GM12878 (cell line): ENCODE data around the gene NPAS2. TPM values are rescaled to one million over a fixed set of nuclear protein-coding genes. Genes with fewer than 3 reads are reported as not detected.

Source experiments
- ATAC-seq: fragments of 200-7000 bp; cut with Tn5 transposase; 3 replicates; pipeline ENCODE4 v1.9.1; 2020; ENCODE audit warnings: mild to moderate bottlenecking, moderate library complexity
- BruUV-seq: library from RNA; stranded (reverse); fragments of 400-500 nt; replicated peaks from 2 replicates; lab custom pipeline; 2021; lab: Mats Ljungman, UMichigan
- CTCF ChIA-PET: fragments of 300-600 bp; sonication (Branson Sonifier 250); formaldehyde crosslinking; extraction: SDS; loops from one replicate; lab custom pipeline; 2021; ENCODE audit warnings: inconsistent platforms; lab: Yijun Ruan, JAX
- POLR2A ChIA-PET: fragments of 350-600 bp; formaldehyde crosslinking; extraction: SDS; loops from one replicate; lab custom pipeline; 2021; ENCODE audit warnings: inconsistent platforms; lab: Charles Lee
- RAD21 ChIA-PET: fragments of 300-600 bp; sonication (Branson Sonifier 250); formaldehyde crosslinking; loops from one replicate; lab custom pipeline; 2023; ENCODE audit warnings: antibody characterized with exemption; ENCODE audit not compliant: unreplicated experiment; lab: Charles Lee
- SMC1A ChIA-PET: fragments of 300-600 bp; sonication (Branson Sonifier 250); formaldehyde crosslinking; loops from one replicate; lab custom pipeline; 2023; ENCODE audit not compliant: unreplicated experiment, uncharacterized antibody; lab: Charles Lee
- DNase-seq: peaks from one replicate; pipeline ENCODE4 v3.0.0-alpha.2; 2011; ENCODE audit warnings: low read depth, low spot score
- FAIRE-seq: peaks from 3 replicates; lab custom pipeline; 2011; peaks lifted over from hg19 to GRCh38; lab: Jason Lieb, UNC
- H2AFZ ChIP-seq: 2 replicates; pipeline ENCODE4 v1.6.0; 2011; ENCODE audit warnings: low read depth, low read length, control low read depth; ENCODE audit not compliant: control insufficient read depth
- H3K27ac ChIP-seq: 2 replicates; pipeline ENCODE4 v1.5.1; 2011; ENCODE audit warnings: control low read depth; ENCODE audit not compliant: control insufficient read depth, insufficient read depth
- H3K27me3 ChIP-seq, 2 experiments: replicated peaks in 1 of 2; 2 replicates each; pipeline versions ENCODE4 v1.6.0 to v1.6.1; 2011; ENCODE audit warnings: low read length in 1 of 2; ENCODE audit not compliant: control insufficient read depth in 2 of 2, insufficient read depth in 2 of 2
- H3K36me3 ChIP-seq, 2 experiments: 2 replicates each; pipeline ENCODE4 v1.5.1; 2011; ENCODE audit warnings: low read length in 1 of 2; ENCODE audit not compliant: control insufficient read depth in 2 of 2, insufficient read depth in 2 of 2
- H3K4me1 ChIP-seq: 2 replicates; pipeline ENCODE4 v1.6.1; 2011; ENCODE audit warnings: mild to moderate bottlenecking, low read length, moderate library complexity, mixed read lengths; ENCODE audit not compliant: control insufficient read depth, insufficient read depth
- H3K4me2 ChIP-seq: 2 replicates; pipeline ENCODE4 v1.6.0; 2011; ENCODE audit warnings: control low read depth; ENCODE audit not compliant: control insufficient read depth, insufficient read depth
- H3K4me3 ChIP-seq: fragments of 200-600 bp; sonication (generic); 2 replicates; pipeline ENCODE4 v1.5.1; 2016
- H3K79me2 ChIP-seq: 2 replicates; pipeline ENCODE4 v1.6.0; 2011; ENCODE audit warnings: low read length; ENCODE audit not compliant: control insufficient read depth, insufficient read depth
- H3K9ac ChIP-seq: 2 replicates; pipeline ENCODE4 v1.8.0; 2011; ENCODE audit warnings: low read length, control low read depth, mixed read lengths; ENCODE audit not compliant: control insufficient read depth, insufficient read depth
- H3K9me3 ChIP-seq: replicated peaks from 3 replicates; pipeline ENCODE4 v1.5.1; 2011; ENCODE audit warnings: mild to moderate bottlenecking, low read length; ENCODE audit not compliant: control insufficient read depth, insufficient read depth
- H4K20me1 ChIP-seq: 2 replicates; pipeline ENCODE4 v1.6.0; 2011; ENCODE audit not compliant: control insufficient read depth, insufficient read depth
- E2F4 ChIP-seq: IDR thresholded peaks from 2 replicates; pipeline ENCODE4 v1.6.1; 2012; ENCODE audit warnings: low read depth, low read length, improper control_type of control experiment
- EP300 ChIP-seq, 2 experiments: fragments of 150-350 bp in 1 of 2; IDR thresholded peaks; 2 replicates each; pipeline ENCODE4 v1.6.1; 2011 to 2012; ENCODE audit warnings: low read depth in 2 of 2, low read length in 2 of 2, borderline replicate concordance in 1 of 2, improper control_type of control experiment in 1 of 2, inconsistent platforms in 1 of 2; ENCODE audit not compliant: control insufficient read depth in 1 of 2
- HCFC1 ChIP-seq: fragments of 150-350 bp; IDR thresholded peaks from 2 replicates; pipeline ENCODE4 v1.6.1; 2014; ENCODE audit warnings: low read length
- IKZF2 ChIP-seq, 2 experiments: fragments of 450-650 bp; IDR thresholded peaks; 2 replicates each; pipeline ENCODE4 v1.6.1; 2017; ENCODE audit warnings: mild to moderate bottlenecking in 2 of 2, moderate library complexity in 2 of 2
- NRF1 ChIP-seq: conservative IDR thresholded peaks from 2 replicates; pipeline ENCODE4 v1.6.1; 2011; ENCODE audit warnings: mild to moderate bottlenecking, low read depth, low read length, improper control_type of control experiment
- RFX5 ChIP-seq: IDR thresholded peaks from 2 replicates; pipeline ENCODE4 v1.6.1; 2011; ENCODE audit warnings: low read depth, low read length, improper control_type of control experiment
- WGBS: methylation state at CpG from one replicate; pipeline ENCODE4 v1.1.6; 2016; ENCODE audit warnings: low lambda C conversion rate; ENCODE audit not compliant: insufficient replicate concordance, insufficient coverage; ENCODE audit errors: missing lambda C conversion rate; 5-methylcytosine and 5-hydroxymethylcytosine counted together
- in situ Hi-C: fragments of 300-500 bp; cut with MboI; formaldehyde crosslinking; loops from 9 replicates; pipeline ENCODE4 v1.14.3; 2018; ENCODE audit warnings: mixed read lengths
- intact Hi-C: fragments of 100-400 bp; cut with micrococcal nuclease; formaldehyde crosslinking; loops from one replicate; pipeline ENCODE4 v1.14.2; 2022; ENCODE audit not compliant: unreplicated experiment
- polyA plus RNA-seq, 11 experiments: library from polyadenylated mRNA; depleted of rRNA in 4 of 11; unstranded in 6 of 11; stranded (reverse) in 5 of 11; fragments of >200 nt; fragmentation: Nextera tagmentation in 4 of 11; fragmentation: Illumina TruSeq in 1 of 11; extraction: Ambion mirVana in 4 of 11; extraction: Trizol in 1 of 11; gene quantifications; 1 replicate in 1 of 11; 2 replicates in 10 of 11; pipeline versions ENCODE4 v1.2.1 to v1.2.3, GENCODE V29; 2011 to 2016; ENCODE audit warnings: inconsistent platforms in 2 of 11, missing spikeins in 2 of 11, low read depth in 1 of 11
- total RNA-seq, 4 experiments: library from RNA; depleted of rRNA in 3 of 4; stranded (reverse); fragments of >200 nt in 3 of 4; fragmentation: Illumina TruSeq in 1 of 4; extraction: Trizol in 1 of 4; gene quantifications; 2 replicates each; pipeline versions ENCODE4 v1.2.1 to v1.2.3, GENCODE V29; 2013 to 2021

NPAS2 gene
- total and polyA plus RNA-seq, 10 of the 15 experiments (the other 5 are each of a cell fraction or from before 2014, with no cell fraction given), result 0.08 TPM; not detected in 9

GRCh38 chr2:100959225-100959880, 139.4 kb downstream of the NPAS2 start (continued):
- TF ChIP-seq E2F4 (no peak), RFX5 (no peak), NRF1 (no peak)

GRCh38 chr2:100960688-100961087, 140.7 kb downstream of the NPAS2 start:
- peaks cover 3% of the 10 kb centered on the region in 2 experiments; a peak in 3 of 4 replicates for H3K27me3 ChIP-seq
- no peaks in the 10 kb centered on the region for H4K20me1 ChIP-seq
- no peak for FAIRE-seq
- H3K9me3 ChIP-seq, result no peaks in the 10 kb centered on the region
- no peak overlapping the region for H3K4me3 ChIP-seq
- H3K4me2 ChIP-seq, result no peak overlapping the region
- ChIA-PET POLR2A (no interaction called here), CTCF (no interaction called here), SMC1A (no interaction called here), RAD21 (no interaction called here)
- intact Hi-C loops (no loop called here), in situ Hi-C loops (no loop called here)
- H3K36me3 ChIP-seq, result no peaks in the 10 kb centered on the region
- TF ChIP-seq EP300 (IDR thresholded peaks at IDR 0.05; ENCODE audit: borderline replicate concordance in 1 of 2, control insufficient read depth in 1 of 2, low read depth in 2 of 2, low read length in 2 of 2) (no peak), IKZF2 (IDR thresholded peaks at IDR 0.05) (no peak), HCFC1 (no peak)
- no peak for DNase-seq
- H3K9ac ChIP-seq, result no peak overlapping the region
- 27% methylated on average over 4 of the region's 4 CpGs for WGBS
- H3K4me1 ChIP-seq, result no peaks in the 10 kb centered on the region
- H3K79me2 ChIP-seq, result no peaks in the 10 kb centered on the region
- no peak overlapping the region for H2AFZ ChIP-seq
- H3K27ac ChIP-seq, result no peak overlapping the region
- BruUV-seq, result no TSS peak
- ATAC-seq, result no peak
